Activated T-helper 9 cell treated with anti-CD3 and anti-CD28 coated beads, Interleukin-2, amount 50 U/mL, for 16 hours (primary cell): ENCODE results near the gene LPO.

ENCODE experiments used
- DNase-seq: peaks from one replicate; pipeline ENCODE4 v3.0.0-alpha.2; 2020; ENCODE audit warnings: low read depth

The LPO gene

DNA sequence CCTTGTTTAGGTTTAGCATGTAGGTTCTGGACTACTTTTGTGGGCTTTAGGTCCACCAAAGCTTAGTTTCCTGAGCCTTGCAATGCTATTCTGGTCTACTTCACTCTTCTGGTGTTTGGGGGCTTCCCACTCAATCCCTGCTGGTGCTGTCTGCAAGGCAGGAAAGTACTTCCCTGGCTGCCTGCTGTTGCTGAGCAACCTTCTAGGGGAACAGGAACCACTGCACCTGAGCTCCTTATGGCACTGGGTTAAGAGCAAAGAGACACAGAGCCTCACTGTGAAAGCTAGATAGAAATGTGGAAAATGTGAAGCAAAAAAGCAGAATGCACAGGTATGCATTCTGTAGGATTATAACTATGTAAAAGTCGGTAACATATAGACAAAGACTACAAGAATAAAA lies 25.4 kb downstream of the LPO start:
- no peak for DNase-seq

DNA sequence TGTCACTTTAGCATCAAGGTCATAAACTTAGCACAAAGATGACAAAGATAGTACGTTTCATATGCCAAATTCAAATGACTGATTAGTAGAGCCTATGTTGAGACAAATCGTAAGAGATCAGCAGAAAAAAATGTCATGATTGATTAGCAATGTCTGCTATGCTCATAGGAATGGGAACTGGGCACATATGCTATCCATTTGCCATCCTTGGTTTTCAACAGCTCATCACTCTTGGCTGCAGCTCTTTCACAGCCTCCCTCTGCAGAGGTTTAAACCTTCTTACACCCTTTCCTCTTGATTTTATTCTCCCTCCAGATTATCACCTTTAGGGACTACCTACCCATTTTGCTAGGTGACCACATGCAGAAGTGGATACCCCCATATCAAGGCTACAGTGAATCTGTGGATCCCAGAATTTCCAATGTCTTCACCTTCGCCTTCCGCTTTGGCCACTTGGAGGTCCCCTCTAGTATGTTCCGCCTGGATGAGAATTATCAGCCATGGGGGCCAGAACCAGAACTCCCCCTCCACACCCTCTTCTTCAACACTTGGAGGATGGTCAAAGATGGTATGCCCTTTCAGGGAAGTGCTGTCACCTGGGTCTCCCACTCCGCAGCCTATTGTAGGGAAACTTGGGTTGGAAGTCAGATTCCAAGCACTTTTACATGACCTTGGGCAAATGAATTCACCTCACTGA lies 26.2 kb downstream of the LPO start:
- no peak for DNase-seq

DNA sequence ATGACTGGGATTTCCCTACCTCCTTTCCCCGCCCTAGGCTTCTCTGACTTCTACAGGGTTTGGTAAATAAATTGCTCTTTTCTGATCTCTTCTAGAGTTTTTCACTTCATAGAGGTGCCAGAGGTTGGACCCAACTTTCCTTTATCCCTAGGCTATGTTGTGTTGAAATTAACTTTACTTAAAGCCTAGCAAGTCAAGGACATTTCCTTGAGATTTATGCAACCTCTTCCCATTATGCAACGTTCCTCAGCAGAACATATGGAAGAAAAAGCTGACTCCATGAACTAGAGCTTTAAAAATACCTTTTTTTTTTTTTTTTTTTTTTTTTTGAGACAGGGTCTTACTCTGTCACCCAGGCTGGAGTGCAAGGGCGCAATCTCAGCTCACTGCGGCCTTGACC lies 26.9 kb downstream of the LPO start:
- no peak for DNase-seq

GRCh38 chr17:58265902-58266875 lies 27.8 kb downstream of the LPO start:
- no peak for DNase-seq

DNA sequence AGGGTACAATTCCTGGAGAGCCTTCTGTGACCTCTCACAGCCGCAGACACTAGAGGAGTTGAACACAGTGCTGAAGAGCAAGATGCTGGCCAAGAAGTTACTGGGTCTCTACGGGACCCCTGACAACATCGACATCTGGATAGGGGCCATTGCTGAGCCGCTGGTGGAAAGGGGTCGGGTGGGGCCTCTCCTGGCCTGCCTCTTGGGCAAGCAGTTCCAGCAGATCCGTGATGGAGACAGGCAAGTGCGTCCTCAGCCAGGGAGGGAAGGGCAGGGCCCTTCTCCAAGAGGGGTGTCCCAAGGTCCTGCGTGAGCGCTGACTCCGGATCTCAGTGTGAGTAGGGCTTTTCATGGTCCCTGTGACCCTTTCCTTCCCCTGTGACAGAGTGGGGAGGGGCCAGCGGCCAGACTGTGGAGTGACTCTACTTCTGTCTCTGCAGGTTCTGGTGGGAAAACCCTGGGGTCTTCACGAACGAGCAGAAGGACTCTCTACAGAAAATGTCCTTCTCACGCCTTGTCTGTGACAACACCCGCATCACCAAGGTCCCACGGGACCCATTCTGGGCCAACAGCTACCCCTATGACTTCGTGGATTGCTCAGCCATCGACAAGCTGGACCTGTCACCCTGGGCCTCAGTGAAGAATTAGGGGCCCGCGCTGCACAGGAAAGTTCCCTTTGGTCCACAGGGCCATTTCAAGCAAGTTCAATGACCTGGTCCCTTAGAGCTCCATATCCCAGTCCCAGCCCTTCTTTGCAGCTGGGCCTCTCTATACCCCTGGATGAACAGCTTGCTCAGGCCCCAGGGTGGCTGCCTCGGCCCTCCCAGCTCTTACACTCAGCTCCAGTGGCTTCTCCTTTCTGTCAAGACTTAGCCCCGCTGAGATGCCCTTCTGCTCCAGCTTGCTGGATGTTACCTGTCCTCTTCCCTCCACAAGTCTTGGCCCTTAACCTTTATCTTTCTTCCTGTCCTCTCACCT lies 29.3 kb downstream of the LPO start:
- no peak for DNase-seq

DNA sequence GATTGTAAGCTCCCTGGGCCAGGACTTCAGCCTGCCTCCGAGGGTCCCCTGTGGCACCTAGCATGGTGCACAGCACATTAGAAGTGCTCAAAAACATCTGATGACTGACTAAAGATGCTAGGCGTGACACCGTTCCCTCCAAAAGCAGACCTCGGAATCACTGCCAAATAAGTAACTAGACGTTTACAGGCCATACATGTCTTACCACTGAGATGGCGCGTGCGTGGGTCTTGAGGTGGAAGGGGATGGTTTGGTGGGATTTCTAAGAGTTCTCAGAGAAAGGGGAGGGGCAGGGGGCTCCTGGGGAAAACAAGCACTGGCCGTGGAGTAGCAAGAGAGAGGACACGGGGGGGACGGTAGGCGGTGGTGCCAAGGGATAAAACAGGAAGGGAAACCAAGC lies 29.9 kb downstream of the LPO start:
- DNase-seq, result no peak

- no peak for DNase-seq
Observed at GRCh38 chr17:58268774-58269556, 30.6 kb downstream of the LPO start.

- DNase-seq, result no peak
Observed at GRCh38 chr17:58269557-58270291, 31.3 kb downstream of the LPO start.

- DNase-seq, result no peak
Observed at GRCh38 chr17:58270476-58271215, 32.3 kb downstream of the LPO start.

DNA sequence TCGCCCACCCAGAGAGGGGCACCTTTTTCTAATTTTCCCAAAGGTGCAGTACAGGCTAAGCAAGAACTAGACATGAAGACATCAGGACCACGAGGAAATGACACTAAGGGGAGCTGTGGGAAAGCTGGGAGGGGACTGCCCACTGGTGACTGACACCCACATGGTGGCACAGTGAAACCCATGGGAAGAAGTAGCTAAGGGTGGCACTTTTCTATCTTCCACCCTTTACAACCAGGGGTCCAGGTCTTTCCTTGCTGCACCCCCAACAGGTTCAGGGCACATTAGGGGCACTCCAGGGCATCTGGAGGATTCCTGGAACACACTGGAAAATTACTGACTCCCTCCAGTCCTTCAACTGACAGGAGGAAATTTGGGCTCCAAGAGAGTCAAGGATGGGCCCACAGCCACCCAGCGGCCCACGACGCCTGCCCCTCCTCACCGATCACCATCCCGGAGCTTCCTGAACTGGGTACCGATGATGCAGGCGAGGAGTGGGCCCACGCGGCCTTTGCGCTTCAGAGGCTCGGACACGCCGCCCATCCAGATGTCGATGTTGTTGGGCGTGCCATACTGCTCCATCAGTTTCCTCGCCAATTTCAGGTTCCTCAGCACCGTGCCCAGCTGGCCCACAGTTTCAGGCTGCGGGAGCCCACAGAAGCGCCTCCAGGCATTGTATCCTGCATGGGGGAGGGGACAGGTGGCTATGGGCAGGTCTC lies 33.0 kb downstream of the LPO start:
- DNase-seq, result no peak

DNA sequence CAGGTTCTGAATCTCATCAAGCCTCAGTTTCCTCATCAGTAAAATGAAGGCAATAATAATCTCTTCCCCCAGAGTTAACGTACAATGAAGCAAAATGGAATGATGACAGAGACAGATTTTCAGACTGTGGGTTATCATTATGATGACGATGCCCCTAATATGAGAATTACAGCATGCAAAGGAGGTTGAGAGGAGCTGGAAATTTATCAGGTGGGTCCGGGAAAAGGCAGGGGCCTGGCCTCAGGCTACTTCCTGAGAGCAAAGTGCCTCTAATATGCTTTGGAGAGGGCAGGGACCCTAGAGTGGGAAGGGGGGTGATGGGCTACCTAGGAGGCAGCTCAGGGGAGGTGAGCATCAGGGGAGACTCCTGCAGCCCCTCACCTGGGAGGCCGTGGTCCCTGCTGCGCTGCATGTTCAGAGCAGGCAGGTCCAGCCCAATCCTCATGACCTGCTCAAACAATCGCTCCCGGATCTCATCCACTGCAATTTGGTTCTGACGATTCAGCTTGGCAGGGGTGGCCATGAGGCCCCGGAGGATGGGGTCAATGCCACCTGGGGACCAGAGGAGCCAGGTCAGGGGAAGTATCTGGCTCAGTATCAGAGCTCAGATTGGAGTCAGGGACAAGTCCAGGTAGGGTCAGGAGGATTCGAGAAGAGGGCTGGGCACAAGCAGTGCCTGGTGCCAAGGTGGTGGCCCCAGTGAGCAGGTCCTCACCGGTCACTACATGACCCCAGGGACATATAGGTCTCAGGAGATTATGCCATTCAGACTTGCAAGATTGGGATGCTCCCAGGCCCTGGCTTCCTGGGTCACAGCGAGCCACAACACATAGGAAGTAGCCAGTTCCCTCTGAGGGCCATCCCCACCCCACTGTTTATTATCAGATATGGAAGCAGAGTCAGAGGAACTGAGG lies 34.2 kb downstream of the LPO start:
- DNase-seq, result no peak

- DNase-seq, result no peak
Observed at GRCh38 chr17:58273453-58274104, 35.2 kb downstream of the LPO start.

GRCh38 chr17:58275417-58275816 lies 37.0 kb downstream of the LPO start:
- DNase-seq, result no peak

DNA sequence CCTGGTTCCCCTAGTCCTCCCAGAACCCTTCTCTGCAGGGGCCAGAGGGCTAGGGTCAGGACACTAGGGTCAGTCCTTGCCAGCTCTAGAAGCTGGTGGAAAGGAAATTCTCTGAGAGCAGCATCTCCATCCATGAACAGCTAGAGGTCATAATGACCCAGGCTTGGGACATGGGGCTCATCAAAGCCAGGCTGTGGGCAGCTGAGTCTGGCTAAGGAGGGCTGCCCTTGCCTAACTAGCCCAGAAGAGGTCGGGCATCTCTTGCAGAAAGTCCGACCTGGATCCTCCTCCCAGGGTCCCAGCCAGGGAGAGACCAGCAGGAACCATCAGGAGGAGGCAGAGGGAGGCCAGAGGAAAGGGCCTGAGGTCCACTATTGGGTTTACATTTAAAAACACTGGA lies 38.0 kb downstream of the LPO start:
- no peak for DNase-seq

DNA sequence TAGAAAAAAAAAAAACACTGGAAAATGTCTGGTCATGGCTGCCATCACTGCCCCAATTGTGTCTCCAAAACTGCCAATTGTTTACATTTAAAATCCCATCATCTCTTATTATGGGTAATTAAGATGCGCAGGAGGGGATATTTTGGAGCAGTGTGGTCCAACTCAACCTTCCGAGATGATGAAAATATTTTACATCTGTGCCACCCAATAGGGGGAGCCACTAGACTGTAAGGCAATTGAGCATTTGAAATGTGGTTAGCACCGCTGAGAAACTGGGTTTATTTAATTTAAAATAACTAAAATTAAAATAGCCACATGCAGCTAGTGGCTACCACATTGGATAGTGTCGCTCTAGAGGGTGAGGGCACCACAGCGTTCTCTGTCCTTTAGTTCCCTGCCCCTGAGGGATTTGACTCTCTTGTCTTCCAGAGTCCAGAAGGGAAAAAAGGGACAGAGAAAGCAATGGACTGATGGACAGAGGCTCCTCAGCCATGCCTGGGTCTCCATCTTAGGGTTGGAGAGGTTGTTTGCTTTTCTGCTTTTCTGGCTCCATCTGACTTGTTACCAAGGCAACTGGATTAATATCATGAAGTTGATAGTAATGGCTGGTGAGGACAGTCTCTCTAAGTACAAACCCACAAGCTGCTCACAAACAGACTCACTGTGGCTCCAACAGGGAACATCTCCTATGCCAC lies 38.9 kb downstream of the LPO start:
- no peak for DNase-seq

- no peak for DNase-seq
Observed at GRCh38 chr17:58277802-58278595, 39.6 kb downstream of the LPO start.
